ENCODE measurements around the gene ZBTB44. TPM values are rescaled to one million over a fixed set of nuclear protein-coding genes. Genes with fewer than 3 reads are reported as not detected.

Gene ZBTB44
- total RNA-seq, 1 donor from 2014 or later = 32.5 TPM

DNA sequence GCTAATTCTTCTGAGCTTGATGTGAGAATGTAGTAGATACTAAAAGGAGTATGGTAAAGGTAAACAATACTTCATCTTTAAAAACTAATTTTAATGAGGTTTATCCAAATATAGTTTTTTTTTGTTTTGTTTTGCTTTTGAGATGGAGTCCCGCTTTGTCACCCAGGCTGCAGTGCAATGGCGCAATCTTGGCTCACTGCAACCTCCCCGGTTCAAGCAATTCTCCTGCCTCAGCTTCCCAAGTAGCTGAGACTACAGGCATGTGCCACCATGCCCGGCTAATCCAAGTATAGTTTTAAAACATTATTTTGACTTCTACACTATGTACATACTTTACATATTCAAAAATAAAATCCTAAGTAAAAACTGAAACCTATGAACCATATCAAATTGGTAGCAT, 4.1 kb downstream of the ZBTB44 start:
- TF ChIP-seq, protein P1, sequence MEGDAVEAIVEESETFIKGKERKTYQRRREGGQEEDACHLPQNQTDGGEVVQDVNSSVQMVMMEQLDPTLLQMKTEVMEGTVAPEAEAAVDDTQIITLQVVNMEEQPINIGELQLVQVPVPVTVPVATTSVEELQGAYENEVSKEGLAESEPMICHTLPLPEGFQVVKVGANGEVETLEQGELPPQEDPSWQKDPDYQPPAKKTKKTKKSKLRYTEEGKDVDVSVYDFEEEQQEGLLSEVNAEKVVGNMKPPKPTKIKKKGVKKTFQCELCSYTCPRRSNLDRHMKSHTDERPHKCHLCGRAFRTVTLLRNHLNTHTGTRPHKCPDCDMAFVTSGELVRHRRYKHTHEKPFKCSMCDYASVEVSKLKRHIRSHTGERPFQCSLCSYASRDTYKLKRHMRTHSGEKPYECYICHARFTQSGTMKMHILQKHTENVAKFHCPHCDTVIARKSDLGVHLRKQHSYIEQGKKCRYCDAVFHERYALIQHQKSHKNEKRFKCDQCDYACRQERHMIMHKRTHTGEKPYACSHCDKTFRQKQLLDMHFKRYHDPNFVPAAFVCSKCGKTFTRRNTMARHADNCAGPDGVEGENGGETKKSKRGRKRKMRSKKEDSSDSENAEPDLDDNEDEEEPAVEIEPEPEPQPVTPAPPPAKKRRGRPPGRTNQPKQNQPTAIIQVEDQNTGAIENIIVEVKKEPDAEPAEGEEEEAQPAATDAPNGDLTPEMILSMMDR (IDR thresholded peaks at IDR 0.05) = no peak
- no peak overlapping the region for H3K4me3 Mint-ChIP-seq (ENCODE audit: unreplicated experiment)

DNA sequence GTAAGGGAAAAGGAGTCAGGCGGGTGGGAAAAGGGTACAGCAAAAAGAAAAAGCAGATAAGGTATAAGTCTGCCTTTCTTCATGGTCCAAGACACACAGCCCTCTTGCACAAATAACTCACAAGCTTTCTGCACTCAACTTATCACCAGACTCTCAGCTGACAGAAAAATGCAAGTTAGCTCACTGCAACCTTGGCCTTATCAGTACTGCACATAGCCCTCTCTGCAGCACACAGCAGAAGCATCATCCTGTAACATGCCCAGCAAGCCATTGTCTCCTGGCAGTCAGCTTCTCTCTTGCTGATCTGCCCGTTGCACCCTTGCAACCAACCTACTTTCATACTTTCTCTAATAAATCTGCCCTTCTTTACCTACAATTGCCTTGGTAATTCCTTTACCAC, 5.8 kb downstream of the ZBTB44 start:
- DNase-seq (ENCODE audit: extremely low spot score, unreplicated experiment) = no peak
- no peak overlapping the region for H3K27ac Mint-ChIP-seq (ENCODE audit: unreplicated experiment)
- H3K36me3 Mint-ChIP-seq (ENCODE audit: unreplicated experiment) = peaks cover 20% of the 10 kb centered on the region
- peaks cover 18% of the 10 kb centered on the region for H3K4me1 Mint-ChIP-seq (ENCODE audit: unreplicated experiment)
- peaks cover 11% of the 10 kb centered on the region for H3K9me3 Mint-ChIP-seq (ENCODE audit: unreplicated experiment)
- no peaks in the 10 kb centered on the region for H3K27me3 Mint-ChIP-seq (ENCODE audit: unreplicated experiment)
- H3K4me3 Mint-ChIP-seq (ENCODE audit: unreplicated experiment) = no peak overlapping the region
- TF ChIP-seq, protein P1 (IDR thresholded peaks at IDR 0.05) = no peak

More for the DNA sequence above, 4.1 kb downstream of the ZBTB44 start:
- H3K4me1 Mint-ChIP-seq (ENCODE audit: unreplicated experiment) = peaks cover 24% of the 10 kb centered on the region
- no peak for DNase-seq (ENCODE audit: extremely low spot score, unreplicated experiment)
- H3K9me3 Mint-ChIP-seq (ENCODE audit: unreplicated experiment) = peaks cover under 1% of the 10 kb centered on the region
- H3K36me3 Mint-ChIP-seq (ENCODE audit: unreplicated experiment) = peaks cover 13% of the 10 kb centered on the region
- no peak overlapping the region for H3K27ac Mint-ChIP-seq (ENCODE audit: unreplicated experiment)
- H3K27me3 Mint-ChIP-seq (ENCODE audit: unreplicated experiment) = no peaks in the 10 kb centered on the region

DNA sequence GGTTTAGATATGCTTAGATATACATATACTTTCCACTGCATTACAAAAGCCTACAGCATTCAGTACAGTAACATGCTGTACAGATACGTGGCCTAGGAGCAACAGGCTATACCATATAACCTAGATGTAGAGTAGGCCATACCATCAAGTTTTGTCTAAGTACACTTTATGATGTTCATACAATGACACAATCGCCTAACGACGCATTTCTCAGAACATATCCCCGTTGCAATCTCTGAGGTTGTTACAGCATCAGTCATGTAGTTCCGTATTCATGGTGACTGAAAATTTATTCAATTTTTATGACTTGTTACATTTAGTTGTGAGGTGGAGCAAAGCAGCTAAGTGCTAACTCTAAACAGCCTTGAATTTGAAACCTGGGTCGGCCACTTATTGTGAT, 6.7 kb downstream of the ZBTB44 start:
- no peak overlapping the region for H3K27ac Mint-ChIP-seq (ENCODE audit: unreplicated experiment)
- TF ChIP-seq, protein P1 (IDR thresholded peaks at IDR 0.05) = no peak
- peaks cover 20% of the 10 kb centered on the region for H3K36me3 Mint-ChIP-seq (ENCODE audit: unreplicated experiment)
- no peak for DNase-seq (ENCODE audit: extremely low spot score, unreplicated experiment)
- H3K4me3 Mint-ChIP-seq (ENCODE audit: unreplicated experiment) = no peak overlapping the region
- H3K27me3 Mint-ChIP-seq (ENCODE audit: unreplicated experiment) = no peaks in the 10 kb centered on the region
- peaks cover 11% of the 10 kb centered on the region for H3K4me1 Mint-ChIP-seq (ENCODE audit: unreplicated experiment)
- H3K9me3 Mint-ChIP-seq (ENCODE audit: unreplicated experiment) = peaks cover 11% of the 10 kb centered on the region

DNA sequence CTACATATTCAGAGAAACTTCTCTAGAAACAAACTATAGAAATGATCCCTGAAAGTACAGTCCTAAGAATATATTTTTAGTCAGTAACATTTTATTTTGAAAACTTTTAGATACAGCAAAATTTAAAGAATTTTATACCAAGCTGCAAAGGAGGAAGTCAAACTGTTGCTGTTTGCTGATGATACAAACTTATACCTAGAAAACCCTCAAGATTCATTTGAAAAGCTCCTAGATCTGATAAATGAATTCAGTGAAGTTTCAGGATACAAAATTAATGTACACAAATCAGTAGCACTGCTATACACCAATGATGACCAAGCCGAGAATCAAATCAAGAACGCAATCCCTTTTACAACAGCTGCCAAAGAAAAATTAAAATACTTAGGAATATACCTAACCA, 10.1 kb downstream of the ZBTB44 start:
- TF ChIP-seq, protein P1 (IDR thresholded peaks at IDR 0.05) = no peak
- no peak for DNase-seq (ENCODE audit: extremely low spot score, unreplicated experiment)
- Mint-ChIP-seq H3K27me3 (ENCODE audit: unreplicated experiment) (no peaks in the 10 kb centered on the region), H3K9me3 (ENCODE audit: unreplicated experiment) (peaks cover 11% of the 10 kb centered on the region), H3K36me3 (ENCODE audit: unreplicated experiment) (peaks cover 28% of the 10 kb centered on the region), H3K4me1 (ENCODE audit: unreplicated experiment) (peaks cover 10% of the 10 kb centered on the region), H3K4me3 (ENCODE audit: unreplicated experiment) (no peak overlapping the region), H3K27ac (ENCODE audit: unreplicated experiment) (no peak overlapping the region)

DNA sequence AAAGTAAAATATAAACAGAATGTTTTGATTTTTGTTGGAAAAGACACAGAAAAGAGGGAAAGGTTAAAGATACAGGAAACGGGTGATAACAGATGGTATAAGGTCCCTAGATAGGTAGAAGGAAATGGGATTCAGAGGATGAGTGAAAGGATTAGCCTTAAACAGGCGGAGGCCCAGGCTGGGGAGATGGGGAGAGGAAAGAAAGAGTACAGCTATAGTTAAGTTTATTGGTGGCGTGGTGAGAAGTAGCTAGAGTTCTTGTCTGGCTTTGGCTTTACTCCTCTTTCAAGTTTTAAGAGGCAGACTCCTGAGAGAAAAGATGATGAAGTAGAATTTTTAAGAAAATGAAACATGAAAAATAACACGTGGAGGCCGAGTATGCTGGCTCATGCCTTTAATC, 13.7 kb downstream of the ZBTB44 start:
- Mint-ChIP-seq H3K27me3 (ENCODE audit: unreplicated experiment) (no peaks in the 10 kb centered on the region), H3K4me3 (ENCODE audit: unreplicated experiment) (no peak overlapping the region), H3K4me1 (ENCODE audit: unreplicated experiment) (peaks cover 10% of the 10 kb centered on the region), H3K9me3 (ENCODE audit: unreplicated experiment) (peaks cover 11% of the 10 kb centered on the region), H3K27ac (ENCODE audit: unreplicated experiment) (no peak overlapping the region), H3K36me3 (ENCODE audit: unreplicated experiment) (peaks cover 18% of the 10 kb centered on the region)
- TF ChIP-seq, protein P1 (IDR thresholded peaks at IDR 0.05) = no peak
- no peak for DNase-seq (ENCODE audit: extremely low spot score, unreplicated experiment)

All from osteocyte (in vitro differentiated cells).